ENCODE measurements around the gene MNDA.
"Not testable (repeated sequence)": the region's sequence is repeated elsewhere in the genome, so short reads cannot be mapped to it uniquely, and the experiment has no call there.

MNDA gene

GRCh38 chr1:158839566-158839965, 8.4 kb downstream of the MNDA start:
- DNase-seq: no peak

GRCh38 chr1:158840236-158840635, 9.1 kb downstream of the MNDA start:
- DNase-seq: no peak

GRCh38 chr1:158864595-158864994, 33.4 kb downstream of the MNDA start:
- no peak for DNase-seq

GRCh38 chr1:158870438-158870837, 39.3 kb downstream of the MNDA start:
- DNase-seq: not testable (repeated sequence)

- no peak for DNase-seq
Observed at GRCh38 chr1:158873141-158873540, 42.0 kb downstream of the MNDA start.

GRCh38 chr1:158893654-158894053, 62.5 kb downstream of the MNDA start:
- no peak for DNase-seq

- DNase-seq: no peak
Observed at GRCh38 chr1:158898722-158899121, 67.6 kb downstream of the MNDA start.

Measured in NCI-H2029 treated with DMSO at 0.1 percent for 48 hours (cell line).